ENCODE results near the gene FBN1.

Gene FBN1

GRCh38 chr15:48645558-48646330 lies at the start of gene FBN1:
TSS of gene FBN1 (minus strand) at chr15:48645709. CDS start at chr15:48644769, 940 bp downstream.
- peak; percentile 90 for DNase-seq (ENCODE audit: low read depth)

DNA sequence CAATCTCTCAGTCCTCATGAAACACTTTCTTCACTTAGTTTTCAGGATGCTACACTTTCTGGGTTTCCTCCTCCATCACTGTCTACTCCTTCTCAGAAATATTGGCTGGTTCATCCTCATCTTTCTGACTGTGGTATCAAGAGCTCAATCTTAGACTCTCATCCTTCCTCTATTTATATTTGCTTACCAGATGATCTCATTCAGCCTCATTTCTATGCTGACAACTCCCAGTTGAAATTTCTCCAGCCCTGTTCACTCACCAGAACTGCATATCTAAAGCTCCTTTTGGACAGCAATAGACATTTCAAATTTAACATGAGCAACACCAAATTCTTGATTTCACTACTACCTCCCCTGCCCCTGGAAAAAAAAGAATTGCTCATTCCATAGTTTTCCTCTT lies 48.0 kb upstream of the FBN1 start:
- no peak for DNase-seq (ENCODE audit: low read depth)

- DNase-seq (ENCODE audit: low read depth) = no peak
Measured at GRCh38 chr15:48688493-48688892, 43.0 kb upstream of the FBN1 start.

- no peak for DNase-seq (ENCODE audit: low read depth)
Measured at GRCh38 chr15:48683991-48684765, 38.7 kb upstream of the FBN1 start.

DNA sequence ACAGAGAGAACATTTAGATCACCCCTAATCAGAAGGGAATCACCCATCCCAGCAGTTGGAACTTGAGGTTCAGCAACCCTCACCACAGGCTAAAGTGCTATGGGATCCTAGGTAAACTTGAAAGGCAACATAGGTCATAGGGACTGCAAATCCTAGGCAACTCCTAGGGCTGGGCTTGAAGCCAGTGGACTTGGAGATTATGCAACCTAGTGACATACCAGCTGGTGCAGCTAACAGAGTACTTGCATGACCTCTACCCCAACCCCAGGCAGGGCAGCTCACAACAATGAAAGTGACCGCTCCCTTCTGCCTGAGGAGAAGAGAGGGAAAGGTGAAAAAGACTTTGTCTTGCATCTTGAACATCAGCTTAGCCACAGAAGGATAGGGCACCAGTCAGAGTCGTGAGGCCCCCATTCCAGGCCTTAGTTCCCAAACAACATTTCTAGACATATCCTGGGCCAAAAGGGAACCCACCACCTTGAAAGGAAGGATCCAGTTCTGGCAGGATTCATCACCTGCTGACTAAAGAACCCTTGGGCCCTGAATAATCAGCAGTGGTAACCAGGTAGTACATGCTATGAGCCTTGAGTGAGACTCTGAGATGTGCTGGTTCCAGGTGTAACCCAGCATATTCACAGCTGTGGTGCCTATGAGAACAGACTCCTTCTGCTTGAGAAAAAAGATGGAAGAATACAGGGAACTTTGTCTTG lies 37.6 kb upstream of the FBN1 start:
- DNase-seq (ENCODE audit: low read depth) = no peak

DNA sequence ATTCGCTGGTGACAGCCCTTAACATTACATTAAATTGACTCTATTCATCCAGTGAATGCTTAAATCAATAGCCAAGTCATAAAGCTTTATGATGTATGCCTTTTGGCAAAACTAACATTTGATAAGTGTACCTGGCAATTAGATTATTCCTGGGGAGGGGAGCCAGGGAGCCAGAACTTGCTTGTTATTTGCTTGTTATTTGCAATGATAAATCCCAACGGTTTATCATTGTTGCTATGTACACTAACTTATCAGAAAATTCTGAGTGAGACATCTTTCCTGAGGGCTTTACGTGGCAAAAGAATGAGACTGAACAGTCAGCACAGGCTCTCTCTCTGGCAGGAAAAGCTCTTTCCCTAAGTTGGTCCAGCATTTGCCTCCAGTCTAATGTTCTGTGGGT lies 35.8 kb upstream of the FBN1 start:
- DNase-seq (ENCODE audit: low read depth) = no peak

DNA sequence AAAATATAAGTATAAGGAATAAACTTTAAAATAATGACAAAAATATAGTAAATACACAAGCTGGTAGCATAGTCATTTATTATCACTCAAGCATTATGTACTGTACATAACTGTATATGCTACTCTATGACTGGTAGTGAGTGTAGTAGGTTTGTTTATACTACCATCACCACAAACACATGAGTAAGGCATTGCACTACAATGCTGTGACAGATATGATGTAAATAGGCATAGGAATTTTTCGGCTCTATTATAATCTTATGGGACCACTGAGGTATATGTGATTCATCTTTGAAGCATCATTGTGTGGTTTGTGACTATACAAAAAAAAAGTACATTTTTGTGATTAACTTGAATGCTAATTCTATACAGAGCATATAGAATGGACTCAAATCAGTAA lies 35.3 kb upstream of the FBN1 start:
- no peak for DNase-seq (ENCODE audit: low read depth)

DNA sequence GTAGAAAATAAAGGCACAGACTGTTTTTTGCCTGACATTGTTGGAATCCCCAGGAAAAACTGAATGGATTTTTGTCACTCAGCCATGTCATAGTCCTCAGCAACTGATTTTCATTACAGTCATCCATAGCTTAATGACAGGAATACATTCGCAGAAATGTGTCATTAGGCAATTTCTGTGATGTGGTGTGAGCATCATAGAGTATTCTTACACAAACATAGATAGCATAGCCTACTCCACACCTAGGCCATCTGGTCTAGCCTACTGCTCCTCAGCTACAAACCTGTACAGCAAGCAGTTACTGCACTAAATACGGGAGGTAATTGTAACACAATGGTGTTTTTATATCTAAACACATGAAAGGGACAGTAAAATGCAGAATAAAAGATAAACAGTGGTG lies 34.4 kb upstream of the FBN1 start:
- DNase-seq (ENCODE audit: low read depth) = no peak

DNA sequence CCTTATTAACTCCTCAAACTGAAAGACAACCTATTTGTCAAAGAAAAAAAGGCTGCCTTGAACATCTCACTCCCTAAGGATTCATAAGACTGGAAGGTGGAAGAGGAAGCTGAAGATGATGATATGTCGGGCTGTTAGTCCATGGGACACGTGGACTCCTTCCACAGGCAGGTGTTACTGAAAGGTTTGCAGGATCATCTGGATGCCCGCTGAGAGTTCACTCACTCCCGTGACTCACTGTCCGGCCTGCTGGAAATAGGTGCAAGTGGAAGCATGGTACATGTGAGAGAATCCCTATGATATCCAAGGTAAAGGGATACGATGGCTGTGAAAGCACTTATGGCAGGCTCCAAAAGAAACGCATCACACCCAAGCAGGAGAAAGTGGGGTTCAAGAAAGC lies 33.3 kb upstream of the FBN1 start:
- DNase-seq (ENCODE audit: low read depth) = no peak

GRCh38 chr15:48677821-48678220 lies 32.3 kb upstream of the FBN1 start:
- DNase-seq (ENCODE audit: low read depth) = no peak

DNA sequence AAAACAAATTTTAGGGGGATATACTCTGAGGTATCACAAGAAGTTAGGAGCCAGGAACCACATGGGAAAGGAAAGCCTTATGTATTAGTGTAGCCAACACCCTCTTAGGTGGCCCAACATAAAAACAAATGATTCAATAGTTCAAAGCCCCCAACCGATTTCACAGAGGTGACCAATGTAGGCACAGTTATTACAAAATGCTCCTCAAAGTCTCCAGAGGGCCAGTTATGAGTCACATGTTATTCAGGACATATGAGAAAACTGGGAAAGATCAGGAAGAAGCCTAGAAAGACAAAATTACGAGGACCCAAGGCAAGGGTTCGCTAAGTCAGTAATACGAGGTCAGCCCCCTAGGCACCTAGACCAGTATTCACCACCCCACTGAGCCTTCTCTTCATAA lies 29.9 kb upstream of the FBN1 start:
- no peak for DNase-seq (ENCODE audit: low read depth)

DNA sequence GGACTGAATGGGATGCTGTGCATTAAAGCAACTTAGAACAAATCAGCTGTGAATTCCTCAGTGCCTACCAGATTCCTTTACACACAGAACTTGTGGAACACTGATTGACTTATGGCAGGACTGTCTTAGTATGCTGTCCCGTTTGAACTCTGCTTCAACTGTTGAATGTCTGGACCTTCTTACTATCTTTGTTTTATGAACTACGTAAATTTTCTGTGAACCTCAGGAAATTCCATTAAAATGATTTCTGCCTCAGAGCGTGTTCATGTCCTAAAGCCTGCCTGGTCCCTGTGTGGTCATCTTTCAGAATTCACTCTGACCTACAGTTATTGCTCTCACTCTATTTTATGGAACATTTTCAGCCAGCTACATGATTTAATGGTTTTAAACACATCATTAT lies 29.4 kb upstream of the FBN1 start:
- peak; percentile 67 for DNase-seq (ENCODE audit: low read depth)

- DNase-seq (ENCODE audit: low read depth) = no peak
Measured at GRCh38 chr15:48672206-48672605, 26.7 kb upstream of the FBN1 start.

DNA sequence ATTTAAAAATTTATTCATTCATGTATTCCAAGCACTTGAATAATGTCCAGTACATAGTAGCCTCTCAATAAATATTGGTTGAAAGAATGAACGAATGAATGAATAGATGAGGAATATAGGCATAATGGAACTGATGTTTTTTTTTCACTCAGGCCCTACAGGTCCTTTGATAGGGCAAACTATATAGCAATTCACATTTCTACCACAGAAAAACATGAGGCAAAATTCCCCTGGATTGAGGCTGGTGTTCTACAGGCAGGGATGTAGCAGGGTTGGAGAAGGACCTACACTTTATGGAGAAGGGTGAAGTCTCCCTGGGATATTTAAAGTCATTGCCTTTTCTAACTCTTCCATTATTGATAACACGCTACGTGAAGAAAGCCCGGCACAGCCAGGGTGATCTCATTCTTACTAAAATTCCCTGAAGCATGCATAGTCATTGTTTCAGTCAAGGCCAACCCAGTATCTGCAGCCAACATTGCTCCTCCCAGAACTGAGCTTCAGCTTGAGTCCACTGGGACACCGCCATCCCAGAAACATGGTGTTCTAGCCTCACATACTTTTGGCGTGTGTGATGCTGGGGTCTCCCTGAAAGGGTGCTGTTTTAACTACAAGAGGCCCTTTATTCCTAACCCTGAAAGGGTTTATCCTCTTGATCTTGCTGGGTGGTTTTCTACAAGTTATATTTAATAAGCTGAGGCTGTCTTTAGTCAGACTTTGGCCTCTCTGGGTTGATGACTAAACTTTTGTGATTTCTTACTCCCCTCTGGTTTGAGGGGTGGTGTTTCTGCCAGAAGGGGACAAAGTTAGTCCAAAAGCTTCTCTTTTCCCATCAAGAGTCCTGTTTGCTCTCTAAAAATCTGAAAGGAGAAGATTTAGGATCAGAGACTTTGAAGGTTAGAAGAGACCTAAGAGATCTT lies 25.9 kb upstream of the FBN1 start:
- DNase-seq (ENCODE audit: low read depth) = peak; percentile 67

DNA sequence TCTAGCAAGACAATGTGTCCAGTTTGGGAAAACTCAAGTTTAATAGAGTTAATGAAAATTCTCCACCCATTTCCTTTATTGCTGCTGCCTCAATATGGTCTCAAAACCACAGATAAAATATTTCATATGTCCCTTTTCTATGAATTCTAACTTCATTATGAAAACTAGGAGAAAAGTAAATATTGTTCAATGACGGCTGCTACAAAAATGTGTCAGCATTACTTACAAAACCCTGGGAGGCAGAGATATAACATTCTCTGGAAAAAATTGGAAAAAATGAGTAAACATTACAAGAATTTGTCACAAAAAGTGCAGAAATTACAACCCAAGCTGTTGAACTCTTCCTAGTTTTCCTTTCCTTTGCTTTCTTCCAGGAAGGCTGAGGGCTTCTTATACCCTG lies 22.2 kb upstream of the FBN1 start:
- DNase-seq (ENCODE audit: low read depth) = no peak

- no peak for DNase-seq (ENCODE audit: low read depth)
Measured at GRCh38 chr15:48664436-48664835, 18.9 kb upstream of the FBN1 start.

DNA sequence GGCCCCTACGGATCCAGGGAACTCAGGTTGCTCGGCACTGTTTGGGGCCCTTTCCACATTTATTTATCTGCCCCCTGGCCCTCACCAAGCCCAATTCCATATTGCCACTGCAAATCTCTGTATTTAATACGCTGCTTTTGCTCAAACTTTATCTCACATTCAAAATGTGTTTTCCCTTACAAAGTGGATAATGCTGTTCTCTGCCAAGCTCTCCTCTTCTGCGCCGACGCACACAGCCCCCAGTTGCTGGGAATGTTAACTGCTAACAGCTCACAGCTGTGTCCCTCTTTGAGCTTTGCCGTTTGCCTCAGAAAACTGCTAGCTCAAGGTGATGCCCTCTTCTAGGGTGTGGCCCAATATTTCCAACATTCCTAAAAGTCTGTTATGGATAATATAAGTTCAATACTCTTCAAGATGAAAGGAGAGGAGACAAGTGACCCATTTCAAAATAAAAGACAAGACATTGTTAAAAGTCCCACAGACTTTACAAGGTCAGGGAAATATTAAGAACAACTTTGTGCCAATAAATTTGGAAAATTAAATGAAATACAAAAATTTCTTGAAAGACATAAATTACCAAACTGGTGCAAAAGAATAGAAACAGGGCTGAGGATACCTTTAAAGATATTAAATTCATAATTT lies 12.6 kb upstream of the FBN1 start:
- DNase-seq (ENCODE audit: low read depth) = no peak

- DNase-seq (ENCODE audit: low read depth) = no peak
Measured at GRCh38 chr15:48654801-48655200, 9.3 kb upstream of the FBN1 start.

- DNase-seq (ENCODE audit: low read depth) = no peak
Measured at GRCh38 chr15:48653913-48654670, 8.6 kb upstream of the FBN1 start.

DNA sequence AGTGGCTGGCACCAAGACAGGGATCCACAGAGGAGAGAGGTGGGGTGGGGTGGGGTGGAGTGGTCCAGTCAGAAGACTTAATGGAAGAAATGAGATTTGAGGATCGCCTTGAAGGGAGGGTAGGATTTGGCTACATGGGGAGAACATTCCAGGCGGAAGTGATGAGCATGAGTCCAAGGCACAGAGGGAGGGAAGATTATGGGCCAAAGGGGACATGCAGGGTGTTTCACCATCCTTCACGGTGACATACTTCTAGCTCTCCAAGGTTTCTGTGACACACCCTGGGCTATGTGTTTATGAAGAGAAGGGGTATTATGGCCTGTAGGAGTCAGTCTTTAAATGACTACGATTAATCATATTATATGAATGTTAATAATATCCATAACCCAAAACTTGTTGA lies 7.7 kb upstream of the FBN1 start:
- DNase-seq (ENCODE audit: low read depth) = no peak

Measured in GM04504 (cell line).